C4-2B (cell line): Measurements from ENCODE around the gene YARS1.

Source experiments
- H3K27ac ChIP-seq: fragments of 450-650 bp; 2 replicates; pipeline ENCODE4 v1.5.1; 2017
- CTCF ChIP-seq: fragments of 450-650 bp; conservative IDR thresholded peaks from 2 replicates; pipeline ENCODE4 v1.5.1; 2017; ENCODE audit warnings: mild to moderate bottlenecking
- ZFX ChIP-seq: fragments of 450-650 bp; IDR thresholded peaks from 2 replicates; pipeline ENCODE4 v1.6.1; 2017

YARS1 gene

GRCh38 chr1:32741059-32741412 is 76.1 kb downstream of the YARS1 start:
- H3K27ac ChIP-seq, result peak overlapping the region; percentile 99
- TF ChIP-seq ZFX (no peak), CTCF (no peak)

- TF ChIP-seq ZFX (peak; percentile 34; the same call in 1 of the 2 replicates), CTCF (no peak)
Observed at GRCh38 chr1:32736812-32737791, 80.1 kb downstream of the YARS1 start.

GRCh38 chr1:32733582-32734321 is 83.4 kb downstream of the YARS1 start:
- no peak for TF ChIP-seq ZFX
- no peak for TF ChIP-seq CTCF

More at GRCh38 chr1:32736812-32737791, 80.1 kb downstream of the YARS1 start:
- peak overlapping the region; percentile 62 for H3K27ac ChIP-seq

GRCh38 chr1:32729254-32730046 is 87.7 kb downstream of the YARS1 start:
- no peak overlapping the region for H3K27ac ChIP-seq
- TF ChIP-seq ZFX (no peak), CTCF (no peak)

More at GRCh38 chr1:32733582-32734321, 83.4 kb downstream of the YARS1 start:
- H3K27ac ChIP-seq, result no peak overlapping the region

GRCh38 chr1:32728413-32729077 is 88.6 kb downstream of the YARS1 start:
- no peak overlapping the region for H3K27ac ChIP-seq
- no peak for TF ChIP-seq CTCF
- no peak for TF ChIP-seq ZFX

GRCh38 chr1:32727876-32728275 is 89.3 kb downstream of the YARS1 start:
- TF ChIP-seq ZFX, result no peak
- no peak for TF ChIP-seq CTCF
- no peak overlapping the region for H3K27ac ChIP-seq
